AG04450 (cell line): Measurements from ENCODE around the gene ERGIC2. TPM values are rescaled to one million over a fixed set of nuclear protein-coding genes. Genes with fewer than 3 reads are reported as not detected.

Source experiments
- CTCF ChIA-PET: fragments of 300-600, 350-600 bp; formaldehyde crosslinking; extraction: SDS; loops from one replicate; lab custom pipeline; 2022; ENCODE audit warnings: antibody characterized with exemption, inconsistent platforms; lab: Charles Lee
- POLR2A ChIA-PET: fragments of 350-600 bp; formaldehyde crosslinking; extraction: SDS; loops from one replicate; lab custom pipeline; 2021; ENCODE audit warnings: antibody characterized with exemption, inconsistent platforms; lab: Yijun Ruan, JAX
- DNase-seq: peaks from one replicate; pipeline ENCODE4 v3.0.0-alpha.2; 2011; ENCODE audit warnings: low read depth, low spot score
- H3K27ac ChIP-seq: one replicate; pipeline ENCODE4 v1.5.1; 2012; ENCODE audit warnings: low read depth, low read length, control low read depth
- H3K27me3 ChIP-seq: one replicate; pipeline ENCODE4 v1.6.0; 2012; ENCODE audit warnings: low read length; ENCODE audit not compliant: control insufficient read depth, insufficient read depth
- H3K4me3 ChIP-seq: 2 replicates; pipeline ENCODE4 v1.5.1; 2011; ENCODE audit warnings: mild to moderate bottlenecking, low read depth, low read length, control low read depth
- H3K9me3 ChIP-seq: 2 replicates; pipeline ENCODE4 v1.5.1; 2012; ENCODE audit warnings: low read length; ENCODE audit not compliant: control insufficient read depth, insufficient read depth
- polyA plus RNA-seq: library from polyadenylated mRNA; depleted of rRNA; stranded (reverse); fragments of >200 nt; gene quantifications from 2 replicates; pipeline ENCODE4 v1.2.3, GENCODE V29; 2011
- TF ChIP-seq, protein P1 (sequence below): IDR thresholded peaks from 2 replicates; pipeline ENCODE4 v1.5.1; 2011; ENCODE audit warnings: low read depth, low read length, control low read depth, inconsistent platforms

ERGIC2 gene
- polyA plus RNA-seq, 1 experiment: 62.5 TPM

DNA sequence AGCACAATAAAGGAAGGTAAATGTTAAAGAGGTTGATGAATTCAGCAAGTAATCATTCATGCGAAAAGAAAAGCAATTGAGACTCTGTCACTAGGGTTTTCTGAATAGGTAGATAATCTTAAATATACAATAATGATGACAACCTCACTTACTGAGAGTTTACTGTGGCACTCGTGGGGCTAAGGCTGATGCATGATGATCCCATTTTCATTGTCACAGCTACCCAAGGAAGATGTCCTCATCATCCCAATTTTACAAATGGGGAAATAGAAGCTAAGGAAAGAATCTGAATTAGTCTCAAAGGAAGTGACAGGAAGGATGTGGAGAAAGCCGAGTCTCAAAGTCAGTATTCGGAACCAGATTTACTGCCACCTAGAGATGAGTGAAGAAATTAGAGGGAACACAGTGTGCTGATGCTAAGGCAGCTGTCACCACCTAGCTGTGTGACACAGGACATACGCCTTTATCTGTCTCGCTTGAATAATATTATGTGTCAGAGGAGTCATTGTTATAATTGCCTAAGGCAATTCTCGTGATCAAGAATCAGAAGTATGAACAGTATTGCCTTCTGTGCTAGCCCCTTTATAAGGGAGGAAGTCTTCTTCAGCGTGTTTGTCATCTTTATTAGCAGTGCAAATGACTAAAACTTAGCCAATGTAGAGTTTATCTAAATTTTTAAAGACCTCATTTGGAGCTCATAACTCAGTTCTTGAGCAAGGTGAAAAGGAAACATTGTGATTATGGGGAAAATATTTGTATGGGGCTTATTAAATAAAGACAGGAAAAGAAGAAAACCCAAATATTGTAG is 63.2 kb downstream of the ERGIC2 start:
- Histone ChIP-seq H3K27ac (no peak overlapping the region), H3K9me3 (peaks cover 2% of the 10 kb centered on the region), H3K4me3 (no peak overlapping the region), H3K27me3 (no peaks in the 10 kb centered on the region)
- DNase-seq: no peak
- ChIA-PET POLR2A (no interaction called here), CTCF (interaction anchor here (1.0 to 1.7 kb wide), 3 partner anchors 10 to 245 kb away, joined by 3 to 6 read pairs (median 3); no protein-coding TSS in a partner anchor)
- TF ChIP-seq, protein P1, sequence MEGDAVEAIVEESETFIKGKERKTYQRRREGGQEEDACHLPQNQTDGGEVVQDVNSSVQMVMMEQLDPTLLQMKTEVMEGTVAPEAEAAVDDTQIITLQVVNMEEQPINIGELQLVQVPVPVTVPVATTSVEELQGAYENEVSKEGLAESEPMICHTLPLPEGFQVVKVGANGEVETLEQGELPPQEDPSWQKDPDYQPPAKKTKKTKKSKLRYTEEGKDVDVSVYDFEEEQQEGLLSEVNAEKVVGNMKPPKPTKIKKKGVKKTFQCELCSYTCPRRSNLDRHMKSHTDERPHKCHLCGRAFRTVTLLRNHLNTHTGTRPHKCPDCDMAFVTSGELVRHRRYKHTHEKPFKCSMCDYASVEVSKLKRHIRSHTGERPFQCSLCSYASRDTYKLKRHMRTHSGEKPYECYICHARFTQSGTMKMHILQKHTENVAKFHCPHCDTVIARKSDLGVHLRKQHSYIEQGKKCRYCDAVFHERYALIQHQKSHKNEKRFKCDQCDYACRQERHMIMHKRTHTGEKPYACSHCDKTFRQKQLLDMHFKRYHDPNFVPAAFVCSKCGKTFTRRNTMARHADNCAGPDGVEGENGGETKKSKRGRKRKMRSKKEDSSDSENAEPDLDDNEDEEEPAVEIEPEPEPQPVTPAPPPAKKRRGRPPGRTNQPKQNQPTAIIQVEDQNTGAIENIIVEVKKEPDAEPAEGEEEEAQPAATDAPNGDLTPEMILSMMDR: peak; percentile 37

GRCh38 chr12:29316752-29317151 is 64.2 kb downstream of the ERGIC2 start:
- H3K4me3 ChIP-seq: no peak overlapping the region
- H3K27me3 ChIP-seq: no peaks in the 10 kb centered on the region
- H3K27ac ChIP-seq: no peak overlapping the region
- DNase-seq: no peak
- CTCF ChIA-PET: interaction anchor here (1.4 to 1.7 kb wide), 2 partner anchors 9 to 30 kb away, joined by 3 to 6 read pairs; no protein-coding TSS in a partner anchor
- TF ChIP-seq, protein P1: no peak
- no peaks in the 10 kb centered on the region for H3K9me3 ChIP-seq
- POLR2A ChIA-PET: no interaction called here

DNA sequence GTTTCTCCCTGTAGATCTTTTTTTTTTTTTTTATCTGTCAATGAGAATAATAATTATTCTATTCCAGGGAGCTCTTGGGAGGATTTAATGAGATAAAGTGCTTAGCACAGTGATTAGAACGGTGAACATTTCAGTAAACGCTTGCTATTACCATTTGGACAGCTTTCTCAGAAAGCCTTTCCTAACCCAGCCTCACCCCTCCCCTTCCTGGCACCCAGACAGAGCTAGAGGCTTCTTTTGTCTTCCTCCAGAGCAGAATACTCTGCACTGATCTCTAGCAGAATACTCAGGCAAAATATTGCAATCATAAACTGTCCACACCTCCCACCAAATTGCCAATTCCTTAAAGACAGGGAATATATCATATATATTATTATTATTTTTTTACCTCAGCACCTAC is 66.6 kb downstream of the ERGIC2 start:
- H3K27ac ChIP-seq: no peak overlapping the region
- no peaks in the 10 kb centered on the region for H3K27me3 ChIP-seq
- no peaks in the 10 kb centered on the region for H3K9me3 ChIP-seq
- DNase-seq: no peak
- no peak overlapping the region for H3K4me3 ChIP-seq
- ChIA-PET CTCF (interaction anchor here (0.6 to 1.4 kb wide), 5 partner anchors 176 to 1482 kb away, joined by 3 to 6 read pairs (median 4); no protein-coding TSS in a partner anchor), POLR2A (no interaction called here)
- TF ChIP-seq, protein P1: no peak

- no peak overlapping the region for H3K4me3 ChIP-seq
- no peaks in the 10 kb centered on the region for H3K27me3 ChIP-seq
- ChIA-PET CTCF (interaction anchor here (1.0 kb wide), 1 partner anchor 1536 kb away, joined by 3 read pairs; no protein-coding TSS in a partner anchor), POLR2A (interaction anchor here (0.7 kb wide), 1 partner anchor 576 kb away, joined by 3 read pairs; no protein-coding TSS in a partner anchor)
- DNase-seq: no peak
- TF ChIP-seq, protein P1: no peak
- H3K9me3 ChIP-seq: no peaks in the 10 kb centered on the region
- H3K27ac ChIP-seq: no peak overlapping the region
These were observed 70.1 kb downstream of the ERGIC2 start for GRCh38 chr12:29310899-29311298.
